GM18870 (cell line): ENCODE data around the gene TCEAL3.
"Not testable (repeated sequence)": the region's sequence is repeated elsewhere in the genome, so short reads cannot be mapped to it uniquely, and the experiment has no call there.

Experiments used
- ATAC-seq: cut with Tn5 transposase; IDR thresholded peaks from one replicate; pipeline ENCODE4 v1.9.1; 2021; ENCODE audit warnings: moderate library complexity; ENCODE audit not compliant: unreplicated experiment

Gene TCEAL3

DNA sequence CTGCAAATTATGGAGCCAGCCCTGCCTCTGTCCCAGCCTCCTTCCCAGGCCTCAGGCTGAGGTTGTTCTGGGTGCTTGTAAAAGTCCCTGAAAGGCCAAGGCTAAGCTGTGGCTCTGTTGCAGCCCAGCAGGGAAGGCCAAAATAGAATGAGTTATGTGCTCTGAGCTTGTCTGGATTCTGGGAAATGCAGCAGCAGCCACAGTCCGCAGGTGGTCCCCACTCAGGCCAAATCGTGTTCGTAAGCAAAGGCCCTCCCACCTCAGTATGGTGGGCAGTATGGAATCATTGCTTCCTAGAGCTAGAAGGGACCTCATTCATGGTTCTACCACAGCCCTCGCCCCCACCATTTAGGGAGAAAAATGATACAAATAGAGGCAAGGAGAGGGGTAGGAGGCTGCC, 16.3 kb downstream of the TCEAL3 start:
- no peak for ATAC-seq

DNA sequence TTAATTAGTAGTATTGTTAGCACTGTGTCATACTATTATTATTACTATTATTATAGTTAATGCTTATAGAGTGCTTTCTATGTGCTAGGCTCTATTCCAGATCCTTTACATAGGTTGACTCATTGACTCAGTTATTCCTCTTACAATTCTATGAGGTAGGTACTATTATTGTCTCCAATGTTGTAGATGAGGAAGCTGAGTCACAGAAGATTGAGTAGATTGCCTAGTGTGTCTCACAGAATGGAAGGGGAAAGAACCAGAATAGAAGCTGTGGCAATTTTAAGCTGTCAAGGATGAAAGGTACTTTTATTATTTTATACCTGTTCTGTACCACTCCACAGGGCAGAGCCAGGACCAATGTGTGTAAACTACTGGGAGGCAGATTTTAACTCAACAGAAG, 19.1 kb downstream of the TCEAL3 start:
- ATAC-seq: no peak

DNA sequence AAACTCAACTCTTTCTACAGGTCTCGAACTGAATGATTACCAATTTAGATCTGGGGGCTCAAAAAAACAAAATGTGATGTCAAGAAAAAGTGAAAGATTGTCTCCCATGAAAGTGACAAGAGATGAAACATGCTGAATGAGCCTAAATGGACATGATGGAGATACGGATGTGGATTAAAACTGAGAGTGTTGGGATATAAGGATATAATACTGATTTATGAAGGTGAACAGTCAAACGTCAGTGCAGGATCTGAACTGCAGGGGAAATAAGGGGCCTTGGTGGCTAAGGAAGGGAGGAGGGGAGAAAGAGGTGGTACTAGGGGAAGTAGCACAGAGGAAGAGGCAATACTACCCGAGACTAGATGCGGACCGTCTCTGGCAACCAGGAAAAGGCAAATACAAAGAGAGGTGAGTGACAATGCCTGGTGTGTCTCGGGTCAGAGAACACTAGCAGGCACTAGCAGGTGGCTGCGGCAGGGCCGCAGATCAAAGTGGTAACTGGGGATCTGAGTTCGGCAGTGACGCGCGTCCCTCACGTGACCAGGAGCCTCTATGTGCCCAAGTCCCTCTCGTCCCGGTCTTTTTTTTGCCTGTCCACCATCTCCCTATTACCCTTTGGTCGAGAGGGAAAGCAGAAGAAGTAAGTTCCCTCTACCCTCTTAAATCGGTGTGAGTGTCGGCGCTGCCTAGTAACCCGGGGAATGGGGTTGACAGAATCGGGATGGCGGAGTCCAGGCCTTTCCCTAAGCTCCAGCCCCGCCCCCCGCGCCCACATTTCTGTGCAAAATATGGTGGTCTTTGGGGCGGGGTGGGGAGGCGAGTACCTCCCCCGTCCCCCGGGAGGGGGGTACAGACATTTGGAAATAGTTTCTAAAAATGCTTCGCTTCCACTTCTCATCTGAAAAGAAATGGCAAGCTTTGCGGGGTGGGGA, 20.9 kb downstream of the TCEAL3 start, which contains the start of gene TCEAL1:
TCEAL1 (plus strand) TSS at position 590 of the 932 bp plus-strand sequence. CDS start 942 bp downstream, outside the sequence.
- peak; percentile 50 for ATAC-seq

DNA sequence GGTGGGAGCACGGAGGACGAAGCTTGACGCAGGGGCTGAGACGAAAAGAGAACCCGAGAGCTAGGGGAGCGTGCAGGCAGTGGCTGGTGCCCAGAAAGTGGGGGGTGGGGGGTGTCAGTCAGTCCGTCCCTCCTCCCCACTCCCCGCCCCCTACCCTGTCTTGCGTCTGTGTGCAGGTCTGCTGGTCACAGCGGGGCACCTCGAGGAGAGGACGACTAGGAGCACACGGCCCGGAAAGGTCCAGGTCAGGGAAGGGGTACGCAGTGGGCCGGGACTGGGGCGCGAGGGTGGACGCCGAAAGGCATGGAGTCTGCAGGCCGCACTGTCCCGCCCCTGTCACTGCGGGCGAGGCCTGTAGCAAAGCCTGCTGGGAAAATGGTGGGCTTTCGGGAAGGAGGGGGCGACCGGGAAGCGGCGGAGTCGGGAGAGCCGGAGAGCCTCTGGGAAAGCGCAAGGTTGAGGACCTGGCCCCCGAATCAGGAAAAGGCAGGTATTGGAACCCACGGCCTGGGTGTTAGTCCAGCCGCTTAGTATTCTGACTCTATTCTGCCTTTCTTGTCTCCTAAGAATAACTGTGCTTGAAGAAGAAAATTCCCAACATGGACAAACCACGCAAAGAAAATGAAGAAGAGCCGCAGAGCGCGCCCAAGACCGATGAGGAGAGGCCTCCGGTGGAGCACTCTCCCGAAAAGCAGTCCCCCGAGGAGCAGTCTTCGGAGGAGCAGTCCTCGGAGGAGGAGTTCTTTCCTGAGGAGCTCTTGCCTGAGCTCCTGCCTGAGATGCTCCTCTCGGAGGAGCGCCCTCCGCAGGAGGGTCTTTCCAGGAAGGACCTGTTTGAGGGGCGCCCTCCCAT, 21.8 kb downstream of the TCEAL3 start:
- no peak for ATAC-seq

DNA sequence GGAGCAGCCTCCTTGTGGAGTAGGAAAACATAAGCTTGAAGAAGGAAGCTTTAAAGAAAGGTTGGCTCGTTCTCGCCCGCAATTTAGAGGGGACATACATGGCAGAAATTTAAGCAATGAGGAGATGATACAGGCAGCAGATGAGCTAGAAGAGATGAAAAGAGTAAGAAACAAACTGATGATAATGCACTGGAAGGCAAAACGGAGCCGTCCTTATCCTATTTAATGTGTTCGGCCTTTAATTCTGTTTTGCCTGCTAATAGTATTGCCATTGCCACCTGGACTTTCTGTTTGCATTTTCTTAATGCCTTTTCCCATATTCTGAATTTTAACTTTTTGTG, 22.4 kb downstream of the TCEAL3 start:
- ATAC-seq: no peak

DNA sequence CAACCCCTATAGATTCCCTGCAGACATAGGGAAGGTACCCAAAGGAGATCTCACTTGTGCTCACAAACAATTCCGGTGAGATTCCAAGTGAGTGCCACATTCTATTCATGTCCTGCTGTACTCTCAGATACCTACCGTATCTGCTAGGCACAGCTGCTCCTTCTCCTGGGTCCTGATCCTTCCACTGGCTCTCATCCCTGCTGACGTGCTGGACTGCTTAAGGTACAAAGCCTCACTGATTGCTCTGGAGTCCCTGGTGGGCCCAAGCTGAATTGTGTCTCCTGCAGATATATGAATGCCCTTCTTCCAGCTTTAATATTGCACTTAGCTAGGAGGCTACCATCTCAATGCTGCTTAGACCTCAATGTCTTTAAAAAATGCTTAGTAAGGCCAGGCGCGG, 23.4 kb downstream of the TCEAL3 start:
- ATAC-seq: no peak

DNA sequence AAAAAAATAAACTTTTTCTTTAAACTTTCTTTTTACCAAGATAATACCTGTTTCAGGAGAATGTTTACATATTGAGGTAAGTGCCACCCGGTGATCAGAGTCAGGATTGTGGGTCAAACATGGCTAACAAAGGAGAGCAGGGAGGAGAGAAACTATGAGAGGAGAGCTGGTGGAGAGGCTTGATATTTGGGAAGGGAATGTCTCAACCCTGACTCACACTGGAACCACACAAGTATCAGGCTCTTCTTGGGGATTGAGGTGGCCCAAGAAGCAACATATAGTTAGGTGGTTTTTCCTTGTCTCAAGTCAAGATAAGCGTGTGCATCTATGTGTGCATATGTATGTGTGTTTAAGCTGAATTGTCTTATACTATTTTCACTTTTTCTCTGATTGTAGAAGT, 27.7 kb downstream of the TCEAL3 start:
- ATAC-seq: no peak

DNA sequence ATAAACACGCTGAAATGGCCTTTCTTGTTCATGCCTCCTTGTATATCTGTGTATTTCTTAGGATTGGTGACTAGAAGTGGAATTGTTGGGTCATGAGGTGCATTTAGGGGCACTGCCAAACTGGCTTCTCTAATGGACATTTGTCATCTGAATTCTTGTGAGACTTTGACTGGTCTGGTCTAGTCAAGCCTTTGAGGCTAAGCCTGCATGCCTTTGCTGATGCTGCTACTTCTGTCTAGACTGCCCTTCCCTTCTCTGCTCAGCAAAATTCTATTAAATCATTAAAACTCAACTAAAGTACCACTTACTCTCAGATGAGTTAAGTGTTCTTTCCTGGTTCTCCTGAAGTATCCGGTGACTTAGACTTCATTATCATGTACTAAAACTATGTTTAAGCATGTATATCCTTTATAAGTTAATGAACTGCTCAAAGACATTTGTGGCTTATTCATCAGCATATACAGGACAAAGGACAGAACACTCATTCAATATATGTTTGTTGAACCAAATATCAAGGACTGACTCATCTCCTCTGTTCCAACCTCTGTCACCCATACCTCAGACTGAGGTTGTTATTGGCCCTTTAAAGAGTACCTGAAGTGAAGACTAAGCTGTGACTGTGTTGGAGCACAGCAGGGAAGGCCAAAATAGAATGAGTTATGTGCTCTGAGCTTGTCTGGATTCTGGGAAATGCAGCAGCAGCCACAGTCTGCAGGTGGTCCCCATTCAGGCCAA, 30.0 kb downstream of the TCEAL3 start:
- no peak for ATAC-seq

DNA sequence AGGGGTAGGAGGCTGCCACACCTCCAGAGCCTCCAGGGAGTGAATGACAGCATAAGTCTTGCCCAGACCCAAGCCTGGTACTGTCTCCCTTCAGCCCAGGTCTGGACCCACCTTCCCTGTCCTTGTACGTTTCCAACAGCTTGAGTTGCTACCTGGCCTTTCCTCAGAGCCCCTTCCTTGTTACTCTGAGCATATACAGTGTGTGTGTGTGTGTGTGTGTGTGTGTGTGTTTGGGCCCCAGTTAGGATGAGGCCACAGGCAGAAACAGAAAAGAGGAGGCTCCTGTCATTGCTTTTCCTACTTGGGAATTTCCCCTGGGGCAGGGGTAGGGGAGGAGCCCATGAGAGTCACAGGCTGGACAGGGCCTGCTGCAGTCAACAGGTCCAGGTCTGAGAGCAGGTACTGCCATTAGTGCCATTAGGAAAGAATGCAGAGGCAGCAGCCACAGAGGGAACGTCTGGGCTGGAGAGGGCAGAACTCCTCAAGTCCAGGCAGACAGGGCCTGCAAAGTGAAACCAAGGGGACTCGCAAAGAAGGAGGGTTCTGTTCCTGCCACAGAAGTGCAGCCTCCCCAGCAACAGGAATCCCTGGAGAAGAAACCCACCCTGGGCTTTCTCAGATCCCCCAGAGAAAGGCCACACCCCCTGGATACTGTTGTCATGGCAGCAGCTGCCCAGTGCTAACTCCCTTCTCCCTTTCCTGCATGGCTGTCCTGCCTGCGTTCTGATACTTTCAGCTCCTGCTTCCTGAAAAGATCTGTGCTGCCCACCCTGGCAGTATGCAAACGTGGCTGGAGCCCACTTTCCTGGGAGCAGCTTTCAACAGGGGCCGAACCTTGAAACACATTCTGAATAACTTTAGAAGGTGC, 30.9 kb downstream of the TCEAL3 start:
- not testable (repeated sequence) for ATAC-seq

DNA sequence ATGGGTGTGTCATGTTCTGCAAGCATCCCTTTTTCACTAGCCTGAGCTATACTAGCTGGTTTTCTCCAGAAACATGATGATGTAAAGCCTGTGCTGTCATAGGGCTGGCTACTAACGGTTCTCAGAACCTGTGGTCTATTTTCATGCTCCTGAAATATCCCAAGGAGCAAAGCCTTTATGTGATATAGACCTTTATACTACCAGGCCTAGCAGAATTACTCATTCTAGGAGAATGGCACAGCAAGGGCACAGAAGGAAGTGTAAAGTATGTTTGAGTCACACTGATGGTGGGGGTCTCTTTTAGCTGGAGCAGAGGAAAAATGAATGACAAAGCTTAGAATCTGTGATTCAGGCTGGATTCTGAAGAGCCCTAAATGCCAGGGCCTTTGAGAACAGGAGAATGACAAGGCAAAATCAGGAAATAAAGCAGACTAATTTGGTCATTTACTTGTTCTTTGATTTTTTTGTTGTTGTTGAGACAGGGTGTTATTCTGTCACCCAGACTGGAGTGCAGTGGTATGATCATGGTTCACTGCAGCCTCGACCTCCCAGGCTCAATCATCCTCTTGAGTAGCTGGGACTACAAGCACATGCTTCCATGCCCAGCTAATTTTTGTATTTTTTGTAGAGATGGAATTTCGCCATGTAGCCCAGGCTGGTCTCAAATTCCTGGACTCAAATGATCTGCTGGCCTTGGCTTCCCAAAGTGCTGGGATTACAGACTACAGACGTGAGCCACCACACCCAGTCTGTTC, 32.8 kb downstream of the TCEAL3 start:
- ATAC-seq: no peak

DNA sequence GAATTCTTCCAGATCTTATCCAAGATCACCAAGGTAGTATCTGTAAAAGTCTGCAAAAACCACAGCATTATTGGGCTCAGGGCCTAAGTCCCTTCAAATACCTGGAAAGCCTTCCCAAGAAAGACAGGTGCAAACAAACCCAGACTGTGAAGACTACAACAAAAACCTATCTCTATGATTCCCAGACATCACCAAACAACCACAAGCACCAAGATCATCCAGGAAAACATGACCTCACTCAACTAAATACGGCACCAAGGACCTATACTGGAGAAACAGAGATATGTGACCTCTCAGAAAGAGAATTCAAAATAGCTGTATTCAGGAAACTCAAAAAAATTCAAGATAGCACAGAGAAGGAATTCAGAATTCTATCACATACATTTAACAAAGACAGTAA, 36.4 kb downstream of the TCEAL3 start:
- ATAC-seq: no peak

DNA sequence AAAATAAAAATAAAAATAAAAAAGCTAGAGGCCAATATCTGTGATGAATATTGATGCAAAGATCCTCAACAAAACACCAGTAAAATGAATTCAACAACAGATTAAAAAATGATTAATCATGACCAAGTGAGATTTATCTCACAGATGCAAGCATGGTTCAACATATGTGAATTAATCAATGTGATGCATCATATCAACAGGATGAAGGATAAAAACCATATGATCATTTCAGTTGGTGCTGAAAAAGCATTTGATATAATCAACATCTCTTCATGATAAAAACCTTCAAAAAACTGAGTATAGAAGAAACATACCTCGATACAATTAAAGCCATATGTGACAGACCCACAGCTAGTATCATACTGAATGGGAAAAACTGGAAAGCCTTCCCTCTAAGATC, 39.9 kb downstream of the TCEAL3 start:
- ATAC-seq: no peak

DNA sequence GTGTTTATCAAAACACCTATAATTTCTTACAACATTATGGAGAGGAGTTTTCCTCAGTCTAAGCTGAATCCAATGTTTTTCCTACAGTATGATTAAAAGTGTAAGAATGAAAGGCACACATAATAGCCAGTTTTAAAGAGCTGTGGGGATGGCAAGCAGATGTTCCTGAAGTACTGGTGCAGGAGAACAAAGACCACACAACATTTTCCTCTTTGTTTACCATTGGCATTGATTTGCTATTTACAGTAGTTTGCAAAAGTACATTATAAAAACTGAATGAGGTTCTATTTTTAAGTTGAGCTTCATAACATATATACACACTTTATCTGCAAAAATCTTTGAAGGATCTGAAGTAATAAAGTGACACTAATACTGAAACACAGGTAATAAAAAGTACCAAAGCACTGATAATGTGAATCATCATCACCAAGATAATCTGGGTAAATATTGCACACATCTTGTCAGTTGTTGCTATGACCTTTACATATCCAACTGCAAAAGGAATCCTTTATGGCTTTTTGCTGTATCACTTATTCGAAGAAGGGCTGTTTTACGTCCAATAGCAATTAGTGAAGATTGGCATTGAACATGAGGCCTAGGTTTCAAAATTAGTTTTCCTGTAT, 43.5 kb downstream of the TCEAL3 start:
- no peak for ATAC-seq

DNA sequence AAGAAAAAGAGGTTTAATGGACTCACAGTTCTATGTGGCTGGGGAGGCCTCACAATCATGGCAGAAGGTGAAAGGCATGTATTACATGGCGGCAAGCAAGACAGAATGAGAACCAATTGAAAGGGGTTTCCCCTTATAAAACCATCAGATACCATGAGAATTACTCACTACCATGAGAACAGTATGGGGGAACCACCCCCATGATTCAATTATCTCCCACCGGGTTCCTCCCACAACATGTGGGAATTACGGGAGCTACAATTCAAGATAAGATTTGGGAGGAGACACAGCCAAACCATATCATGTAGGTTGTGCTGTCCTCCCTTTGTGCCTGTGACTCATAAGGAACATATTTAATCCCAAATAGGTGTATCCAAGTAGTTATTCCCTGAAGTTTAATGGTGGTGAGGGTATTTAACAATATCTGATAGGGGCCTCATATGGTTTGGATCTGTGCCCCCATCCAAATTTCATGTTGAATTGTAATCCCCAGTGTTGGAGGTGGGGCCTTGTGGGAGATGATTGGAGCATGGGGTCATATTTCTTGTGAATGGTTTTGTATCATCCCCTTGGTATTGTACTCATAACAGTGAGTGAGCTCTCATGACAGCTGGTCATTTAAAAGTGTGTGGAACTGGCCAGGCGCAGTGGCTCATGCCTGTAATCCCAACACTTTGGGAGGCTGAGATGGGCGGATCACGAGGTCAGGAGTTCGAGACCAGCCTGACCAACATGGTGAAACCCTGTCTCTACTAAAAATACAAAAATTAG, 47.7 kb downstream of the TCEAL3 start:
- not testable (repeated sequence) for ATAC-seq

DNA sequence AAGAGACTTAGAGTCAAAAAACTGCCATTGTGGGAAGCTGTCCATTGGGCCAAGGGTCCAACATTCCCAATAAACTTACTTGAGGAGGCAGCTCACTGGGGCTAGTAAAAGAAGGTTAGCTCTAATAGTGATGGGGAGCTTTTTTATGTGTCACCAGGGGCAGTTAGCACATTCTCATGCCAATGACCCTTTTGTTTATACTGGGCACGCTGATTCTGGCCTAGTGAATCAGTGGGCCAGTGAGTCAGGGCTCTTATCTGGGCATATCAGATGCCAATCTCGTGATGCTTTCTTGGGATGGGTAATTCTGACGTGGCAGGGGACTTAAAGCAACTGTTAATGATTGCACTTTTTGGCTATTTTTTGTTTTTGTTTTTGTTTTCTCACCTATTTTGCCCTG, 48.9 kb downstream of the TCEAL3 start:
- ATAC-seq: no peak

DNA sequence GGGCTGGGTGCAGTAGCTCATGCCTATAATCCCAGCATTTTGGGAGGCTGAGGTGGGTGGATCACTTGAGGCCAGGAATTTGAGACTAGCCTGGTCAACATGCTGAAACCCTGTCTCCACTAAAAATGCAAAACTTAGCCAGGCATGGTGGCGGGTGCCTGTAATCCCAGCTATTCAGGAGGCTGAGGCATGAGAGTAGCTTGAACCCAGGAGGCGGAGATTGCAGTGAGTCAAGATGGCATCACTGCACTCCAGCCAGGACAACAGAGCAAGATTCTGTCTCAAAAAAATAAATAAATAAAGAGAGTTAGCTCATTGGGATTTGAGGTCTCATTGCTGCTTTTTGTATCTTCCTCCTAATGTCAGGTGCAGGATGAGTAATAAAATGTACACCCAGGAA, 49.3 kb downstream of the TCEAL3 start:
- ATAC-seq: not testable (repeated sequence)

DNA sequence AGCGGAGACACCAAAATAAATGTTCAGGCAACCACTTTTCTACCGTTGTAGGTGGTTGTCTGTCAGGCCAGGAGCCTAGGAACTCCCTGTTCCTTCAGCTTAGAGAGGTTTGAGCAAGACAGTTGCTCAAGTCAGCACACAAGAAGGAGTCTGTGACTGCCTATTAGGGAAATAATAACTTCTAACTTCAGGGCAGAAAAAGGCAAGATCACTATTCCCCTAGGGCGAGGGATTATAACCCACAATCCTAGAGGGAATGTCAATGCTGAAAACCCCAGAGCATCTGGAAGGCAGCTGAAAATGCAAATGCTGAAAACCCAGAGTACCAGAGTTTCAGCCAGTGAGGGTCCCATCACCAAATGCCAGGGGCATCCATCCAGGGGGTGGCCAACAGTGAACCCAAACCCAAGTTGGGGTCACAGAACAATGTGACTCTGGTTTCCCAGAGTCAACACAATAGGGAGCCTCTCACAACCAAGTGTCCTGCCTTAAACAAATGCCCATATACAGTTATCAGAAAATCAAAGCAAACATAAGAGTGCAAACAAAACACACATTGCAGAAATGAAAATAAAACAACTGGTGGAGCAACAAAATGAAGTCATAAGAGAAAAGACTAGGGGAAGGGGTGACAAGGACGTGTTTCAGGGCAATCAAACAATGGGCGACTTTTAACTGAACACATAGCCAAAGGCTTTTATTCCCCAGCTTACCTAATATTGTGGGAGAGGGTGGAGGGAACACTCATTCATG, 51.1 kb downstream of the TCEAL3 start:
- no peak for ATAC-seq

DNA sequence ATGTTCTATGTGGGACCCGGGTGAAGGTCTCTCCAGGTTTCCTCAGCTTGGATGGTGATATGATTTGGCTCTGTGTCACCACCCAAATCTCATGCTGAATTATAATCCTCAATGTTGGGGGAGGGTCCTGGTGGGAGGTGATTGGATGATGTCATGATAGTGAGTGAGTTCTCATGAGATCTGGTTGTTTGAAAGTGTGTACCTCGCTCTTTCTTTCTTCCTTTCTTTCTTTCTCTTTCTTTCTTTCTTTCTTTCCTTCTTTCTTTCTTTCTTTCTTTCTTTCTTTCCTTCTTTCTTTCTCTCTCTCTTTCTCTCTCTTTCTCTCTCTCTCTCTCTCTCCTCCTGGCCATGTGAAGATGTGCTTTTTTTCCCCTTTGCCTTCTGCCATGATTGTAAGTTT, 51.7 kb downstream of the TCEAL3 start:
- not testable (repeated sequence) for ATAC-seq
